IPS DF 4.7 (cell line): ENCODE measurements around the gene RORC.

Experiments used
- DNase-seq: peaks from one replicate; pipeline ENCODE4 v3.0.0-alpha.2; 2013; ENCODE audit warnings: low spot score; ENCODE audit errors: extremely low read depth

Gene RORC

DNA sequence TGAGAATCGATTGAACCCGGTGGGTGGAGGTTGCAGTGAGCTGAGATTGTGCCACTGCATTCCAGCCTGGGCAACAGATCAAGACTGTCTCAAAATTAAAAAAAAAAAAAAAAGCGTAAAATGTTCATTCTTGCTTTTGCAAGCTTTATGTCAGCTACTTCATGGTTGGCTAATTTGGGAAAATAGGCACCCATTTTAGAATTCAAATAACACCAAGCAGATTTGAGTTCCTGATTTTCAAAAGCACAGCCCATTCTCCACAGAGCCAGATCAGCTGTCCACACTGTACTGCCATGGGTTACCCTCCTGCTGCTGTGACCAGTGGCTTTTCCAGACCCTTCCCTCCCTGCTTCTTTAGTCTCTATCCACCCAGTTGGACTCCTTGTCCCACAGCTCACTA lies 17.5 kb upstream of the RORC start:
- no peak for DNase-seq

DNA sequence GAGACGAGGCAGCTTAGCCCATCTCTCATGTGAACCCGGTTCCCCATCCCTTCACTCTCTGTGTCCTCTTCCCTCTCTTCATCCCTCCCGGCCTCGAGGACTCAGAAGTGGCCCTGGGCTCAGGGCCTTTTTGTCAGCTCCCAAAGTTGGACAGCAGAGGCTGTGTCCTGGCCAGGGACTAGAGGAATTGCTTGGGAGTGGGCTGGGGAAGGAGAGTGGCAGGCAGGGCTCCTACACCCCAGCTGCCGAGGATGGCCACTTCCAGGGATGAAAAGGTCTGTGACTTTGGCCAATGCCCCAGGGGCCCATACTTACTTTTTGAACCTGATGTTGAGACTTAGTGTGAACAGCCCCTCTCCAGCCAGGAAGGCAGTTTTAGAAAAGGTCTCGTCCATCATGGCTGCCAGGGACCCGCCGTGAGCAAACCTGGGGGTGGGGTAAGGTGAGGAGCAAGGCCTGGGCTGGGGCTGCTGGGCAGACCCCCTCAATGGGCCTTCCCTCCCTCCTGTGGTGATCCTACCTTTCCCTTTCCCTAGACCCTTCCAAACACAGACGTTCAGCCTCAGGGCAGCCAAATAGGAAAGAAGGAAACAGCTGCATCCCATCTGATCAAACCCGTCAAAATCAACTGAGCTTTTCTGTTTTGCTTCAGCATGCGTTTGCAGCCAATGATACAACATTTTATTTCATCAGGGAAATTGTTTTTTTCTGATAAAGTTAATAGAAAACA lies 16.4 kb upstream of the RORC start:
- no peak for DNase-seq

DNA sequence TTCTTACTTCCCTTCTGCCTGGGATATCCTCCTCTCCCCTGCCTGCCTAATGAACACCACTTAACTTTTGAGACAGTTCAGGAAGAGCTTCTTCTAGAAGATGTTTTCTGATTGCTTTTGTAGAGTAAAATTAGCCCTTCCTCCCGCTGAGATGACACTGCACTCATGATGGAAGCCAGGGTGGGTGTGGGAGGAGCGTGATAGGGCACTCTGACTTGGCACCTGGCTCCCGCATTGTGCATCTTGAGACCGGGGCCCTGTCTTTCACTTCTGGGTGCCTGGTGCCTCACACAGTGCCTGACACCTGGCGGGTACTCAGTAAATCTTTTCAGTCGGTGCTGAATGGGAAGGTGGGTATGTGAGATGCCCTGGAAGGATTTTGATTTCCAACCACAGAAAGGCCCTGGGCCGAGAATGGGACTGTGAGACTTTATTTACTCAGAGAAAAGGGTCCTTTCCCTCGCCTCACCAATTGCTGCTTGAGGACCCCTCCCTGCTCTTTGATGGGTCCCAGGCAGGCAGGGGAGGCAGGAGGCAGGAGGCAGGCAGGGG lies 15.2 kb upstream of the RORC start:
- DNase-seq = no peak

DNA sequence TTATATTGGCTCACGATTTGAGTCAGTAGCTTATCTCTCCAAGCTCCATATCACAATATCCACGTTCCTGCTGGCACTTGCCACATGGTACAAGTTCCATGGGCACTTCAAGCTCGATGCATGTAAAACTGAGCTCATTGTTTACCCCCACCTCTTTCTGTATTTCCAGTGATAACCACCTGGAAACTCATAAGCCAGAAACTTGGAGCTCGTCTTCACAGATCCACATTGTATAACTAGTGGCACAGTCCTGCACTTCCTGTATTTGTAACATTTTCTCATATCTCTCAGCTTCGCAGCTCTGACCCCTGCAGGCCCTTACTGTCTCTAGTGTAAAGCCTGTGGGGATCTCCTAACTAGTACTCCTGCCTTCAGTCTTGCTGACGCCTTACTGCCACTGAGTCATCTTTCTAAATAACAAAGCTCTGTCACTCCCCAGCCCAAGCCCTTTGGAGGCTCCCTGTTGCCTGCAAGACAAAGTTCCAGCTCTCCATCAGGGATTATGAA lies 14.5 kb upstream of the RORC start:
- DNase-seq = no peak

DNA sequence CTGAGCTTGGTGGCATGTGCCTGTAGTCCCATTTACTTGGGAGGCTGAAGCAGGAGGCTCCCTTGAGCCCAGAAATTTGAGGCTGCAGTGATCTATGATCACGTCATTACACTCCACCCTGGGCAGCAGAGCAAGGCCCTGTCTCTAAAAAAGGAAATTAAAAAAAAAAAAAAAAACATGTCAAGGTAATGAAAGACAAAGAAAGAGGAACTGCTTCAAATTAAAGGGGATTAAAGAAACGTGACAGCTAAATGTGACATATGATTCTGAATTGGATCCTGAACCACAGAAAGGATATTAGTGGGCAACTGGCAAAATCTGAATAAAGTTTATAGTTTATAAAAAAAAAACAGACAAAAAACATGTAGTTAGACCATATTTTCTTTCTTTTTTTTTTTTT lies 11.8 kb upstream of the RORC start:
- no peak for DNase-seq

DNA sequence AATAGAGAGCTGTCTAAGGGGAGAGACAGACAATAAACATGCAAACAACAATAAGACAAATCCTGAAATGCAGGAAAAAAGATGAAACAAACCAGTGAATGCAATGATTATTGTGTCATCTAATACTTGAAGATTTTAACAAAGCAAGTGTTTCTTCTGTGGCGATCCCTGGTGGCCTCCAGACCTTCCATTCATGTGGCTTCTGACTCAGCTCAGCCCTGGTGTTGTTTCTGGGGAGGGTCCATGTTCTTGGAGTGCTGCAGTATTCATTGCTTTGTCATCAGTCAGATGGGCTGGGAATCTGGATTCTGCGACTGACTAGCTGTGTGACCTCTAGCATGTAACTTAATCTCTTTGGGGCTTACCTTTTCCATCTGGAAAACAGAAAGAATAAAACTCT lies 9.5 kb upstream of the RORC start:
- no peak for DNase-seq

DNA sequence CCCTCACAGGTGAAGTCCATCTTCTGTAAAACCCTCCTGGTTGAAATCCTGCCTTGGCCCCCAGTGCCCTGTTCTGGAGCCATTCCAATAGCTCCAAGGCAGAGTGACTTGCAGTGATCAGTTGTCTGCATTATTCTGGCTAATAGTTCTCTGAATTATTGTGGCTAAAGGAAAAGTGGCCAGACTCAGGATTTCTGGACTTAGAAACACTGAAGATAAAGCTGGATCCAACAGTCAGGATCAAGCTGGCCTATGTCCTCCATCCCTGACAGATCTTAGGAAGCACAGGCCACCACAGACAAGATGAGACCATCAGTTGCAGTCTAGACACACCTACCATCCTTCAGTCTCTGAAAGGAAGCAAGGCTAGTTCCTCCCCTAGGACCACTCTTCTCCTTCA lies 8.8 kb upstream of the RORC start:
- DNase-seq = no peak

DNA sequence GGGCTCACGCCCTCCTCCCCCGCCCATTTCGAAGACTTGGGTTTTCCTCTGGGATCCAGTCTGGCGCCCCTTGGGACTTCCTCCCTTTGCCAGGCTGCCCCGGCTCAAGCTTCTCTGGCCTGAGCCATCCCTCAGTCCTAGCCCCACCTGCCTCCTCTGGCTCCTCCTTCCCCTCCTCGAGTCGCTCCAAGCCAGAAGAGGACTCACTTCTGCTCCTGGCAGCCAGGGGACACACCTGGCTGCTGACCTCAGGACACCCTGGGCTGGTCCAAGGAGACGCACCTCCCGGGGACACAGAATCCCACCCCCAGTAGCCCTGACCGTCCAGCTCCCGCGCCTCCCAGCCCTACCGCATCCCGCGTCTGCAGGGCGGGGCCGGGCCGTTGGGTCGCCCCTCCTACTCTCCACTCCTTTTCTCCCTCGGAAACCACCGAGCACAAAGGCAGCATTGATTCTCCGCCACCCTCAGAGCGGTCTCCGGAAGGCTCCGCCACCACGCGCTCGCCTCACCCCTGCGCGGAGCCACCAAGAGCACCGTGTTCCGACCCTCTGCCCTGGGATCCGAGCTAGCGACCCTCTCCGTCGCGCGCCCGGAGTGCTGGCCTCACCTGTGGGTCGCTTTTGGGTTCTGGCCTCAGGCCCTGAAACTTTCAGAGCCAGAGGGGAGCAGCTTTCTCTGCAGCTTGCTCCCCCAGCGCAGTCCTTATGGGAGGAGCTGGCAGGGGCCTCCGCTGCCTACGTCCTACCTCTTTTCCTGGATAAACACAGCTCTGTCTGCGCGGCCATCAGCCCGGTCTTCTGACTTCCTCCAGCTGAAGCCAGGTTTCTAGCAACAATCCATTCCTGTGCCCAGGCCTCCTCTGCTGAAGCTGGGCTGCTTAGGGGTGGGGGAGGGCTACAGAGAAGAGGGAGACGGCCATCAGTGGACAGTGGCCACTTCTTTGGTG lies 8.1 kb upstream of the RORC start, which contains the start of gene C2CD4D:
C2CD4D (minus strand) TSS at position 364 of the 947 bp plus-strand sequence. CDS start 831 bp downstream, outside the sequence.
- DNase-seq = no peak

DNA sequence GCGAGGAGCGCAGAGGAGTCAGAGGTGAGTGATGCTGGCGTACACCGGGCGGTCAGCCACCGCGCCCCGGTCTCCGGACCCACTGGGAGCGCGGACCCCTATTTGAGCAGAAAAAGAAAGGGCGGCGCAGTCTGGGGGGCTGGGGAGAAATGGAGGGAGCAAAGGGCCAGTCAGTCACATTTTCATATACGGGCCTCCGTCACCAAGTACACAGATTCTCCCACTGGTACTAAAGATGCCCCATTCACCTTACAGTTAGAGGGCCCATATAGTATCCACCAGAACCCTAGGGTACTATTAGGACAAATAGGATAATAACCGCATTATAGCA lies 7.4 kb upstream of the RORC start:
- no peak for DNase-seq

DNA sequence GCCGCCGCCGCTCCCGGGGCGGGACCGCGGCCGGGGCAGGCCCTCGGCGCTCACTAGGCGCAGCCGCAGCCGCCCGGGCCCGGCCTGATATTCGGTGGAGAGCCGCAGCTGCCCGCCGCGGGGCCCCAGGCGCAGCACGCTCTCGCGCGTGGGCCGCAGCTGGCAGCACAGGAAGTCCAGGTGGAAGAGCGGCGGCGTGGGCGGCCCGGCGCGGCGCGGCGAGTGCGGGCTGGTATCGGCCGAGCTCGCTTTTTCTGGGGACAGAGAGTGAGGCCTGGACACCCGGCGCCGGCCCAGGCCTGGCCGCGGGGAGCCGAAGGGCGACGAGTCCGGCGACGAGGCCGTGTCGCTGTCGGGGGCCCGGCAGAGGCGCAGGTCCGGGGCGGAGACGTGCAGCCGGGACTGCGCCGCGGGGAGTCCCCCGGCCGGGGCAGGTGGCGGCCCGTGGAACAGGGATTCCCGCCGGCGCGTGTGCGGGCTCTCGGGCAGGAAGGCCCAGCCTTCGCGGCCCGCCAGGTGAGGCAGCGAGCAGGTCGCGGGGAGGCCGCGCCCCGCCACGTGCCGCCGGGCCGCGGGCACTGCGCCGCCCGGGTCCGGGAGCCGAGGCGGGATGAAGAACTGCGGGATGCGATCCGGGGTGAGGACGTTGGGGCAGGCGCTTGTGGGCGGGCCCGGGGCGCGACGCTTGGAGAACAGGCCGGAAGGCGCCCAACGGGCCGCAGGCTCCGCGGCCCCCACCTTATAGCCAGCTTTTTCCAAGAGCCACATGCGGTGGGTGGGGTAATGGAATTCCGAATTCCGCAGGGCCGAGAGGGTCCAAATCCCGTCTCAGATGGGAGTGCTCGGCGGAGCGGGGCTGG lies 6.8 kb upstream of the RORC start:
- no peak for DNase-seq

DNA sequence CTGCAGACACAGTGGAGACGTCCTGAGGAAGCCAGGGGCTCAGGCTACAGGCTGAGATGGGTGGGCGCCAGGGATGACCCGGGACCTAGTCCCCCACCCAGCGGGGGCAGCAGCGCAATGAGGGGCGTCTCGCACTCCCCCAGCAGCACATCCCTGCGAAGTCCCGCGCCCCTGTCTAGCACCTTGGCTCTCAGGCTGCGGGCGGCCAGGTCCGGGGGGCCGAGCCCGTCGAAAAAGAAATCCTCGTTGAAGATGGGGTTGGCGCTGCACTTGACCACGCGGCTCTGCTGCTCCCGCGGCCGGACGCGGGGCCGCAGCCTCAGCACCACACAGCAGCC lies 6.3 kb upstream of the RORC start:
- no peak for DNase-seq

DNA sequence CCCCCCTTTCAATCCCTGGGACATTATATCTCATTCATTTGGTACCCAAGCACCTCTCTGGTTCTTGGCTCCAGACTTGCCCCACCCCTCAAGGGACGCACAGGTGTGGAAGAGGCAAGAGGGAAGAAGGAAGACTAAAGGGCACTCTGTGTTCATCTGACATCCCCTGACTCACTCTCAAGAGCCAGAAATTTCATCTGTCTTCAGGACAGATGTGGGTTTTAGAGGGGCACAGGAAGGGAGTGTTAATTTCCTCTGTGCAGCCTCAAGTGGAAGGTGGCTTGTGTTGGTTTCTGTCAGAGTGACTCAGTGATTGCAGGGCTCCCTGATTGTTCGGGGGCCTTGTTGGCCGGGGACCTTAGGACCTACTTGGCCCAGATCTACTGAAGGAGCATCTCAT lies 5.6 kb upstream of the RORC start:
- DNase-seq = no peak

DNA sequence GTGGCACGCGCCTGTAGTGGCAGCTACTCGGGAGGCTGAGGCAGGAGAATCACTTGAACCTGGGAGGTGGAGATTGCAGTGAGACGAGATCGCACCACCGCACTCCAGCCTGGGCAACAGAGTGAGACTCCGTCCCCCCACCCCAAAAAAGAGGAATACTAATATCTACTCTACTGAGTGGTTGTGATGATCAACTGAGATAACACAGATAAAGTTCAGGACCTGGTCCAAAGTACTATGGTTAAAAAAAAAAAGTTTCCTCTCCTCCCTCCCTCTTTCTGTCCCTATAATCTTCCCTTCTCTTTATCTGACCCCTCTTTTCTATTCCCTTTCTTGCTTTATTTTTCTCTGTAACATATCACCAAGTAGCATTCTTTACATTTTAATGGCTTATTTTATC lies 4.0 kb upstream of the RORC start:
- DNase-seq = no peak

DNA sequence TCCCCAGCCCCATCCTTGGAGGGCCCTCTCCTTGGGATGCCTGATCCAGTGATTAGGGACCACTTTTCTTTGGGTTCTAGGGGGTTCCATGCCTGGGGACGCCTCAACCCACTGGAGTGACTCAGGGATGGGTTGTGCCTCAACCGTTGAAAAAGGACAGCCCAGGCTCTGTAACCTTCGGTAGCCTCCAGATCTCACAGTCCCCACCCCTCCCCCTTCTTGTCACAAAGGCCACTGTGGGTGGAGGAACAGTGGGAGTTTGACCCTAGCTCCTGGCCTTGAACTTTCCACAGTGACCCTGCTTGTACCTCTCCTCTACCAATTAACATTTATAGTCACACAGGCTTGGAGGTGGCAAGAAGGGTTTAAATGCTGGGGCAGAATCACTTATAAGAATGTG lies 2.6 kb upstream of the RORC start:
- DNase-seq = no peak

DNA sequence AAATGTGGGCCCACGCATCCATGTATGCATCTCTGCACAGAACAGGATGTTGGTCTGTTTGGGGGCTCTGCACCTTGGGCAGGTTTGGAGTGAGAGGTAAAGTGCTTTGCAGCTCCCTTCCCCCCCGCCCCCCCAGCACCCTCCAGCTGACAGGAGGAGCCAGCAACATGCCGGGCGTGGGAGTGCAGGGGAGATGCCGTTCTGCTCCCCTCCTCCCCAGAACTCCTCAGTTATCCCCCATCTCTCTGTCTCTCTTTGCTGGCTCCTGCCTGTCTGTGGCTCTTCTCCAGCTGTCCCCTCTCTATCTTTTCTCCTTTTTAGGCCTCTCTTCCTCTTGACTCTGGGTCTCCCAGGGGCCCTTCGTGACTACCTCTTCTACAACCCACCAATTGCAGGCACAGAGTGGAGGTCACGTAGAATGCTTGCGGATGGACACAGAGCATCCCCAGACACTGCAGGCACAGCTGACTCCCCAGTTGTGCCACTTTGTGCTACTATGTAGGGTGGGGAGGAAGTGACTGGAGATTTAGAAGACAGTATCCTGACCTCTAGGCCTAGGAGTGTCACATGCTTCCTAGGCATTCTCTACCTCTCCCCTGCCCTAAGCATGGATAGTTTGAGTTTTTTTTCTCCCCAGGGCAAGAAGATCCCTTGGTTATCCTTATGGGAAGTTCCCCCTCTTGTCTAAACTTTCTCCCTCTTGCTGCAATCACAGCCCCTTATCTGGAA lies 1.7 kb upstream of the RORC start:
- DNase-seq = no peak

DNA sequence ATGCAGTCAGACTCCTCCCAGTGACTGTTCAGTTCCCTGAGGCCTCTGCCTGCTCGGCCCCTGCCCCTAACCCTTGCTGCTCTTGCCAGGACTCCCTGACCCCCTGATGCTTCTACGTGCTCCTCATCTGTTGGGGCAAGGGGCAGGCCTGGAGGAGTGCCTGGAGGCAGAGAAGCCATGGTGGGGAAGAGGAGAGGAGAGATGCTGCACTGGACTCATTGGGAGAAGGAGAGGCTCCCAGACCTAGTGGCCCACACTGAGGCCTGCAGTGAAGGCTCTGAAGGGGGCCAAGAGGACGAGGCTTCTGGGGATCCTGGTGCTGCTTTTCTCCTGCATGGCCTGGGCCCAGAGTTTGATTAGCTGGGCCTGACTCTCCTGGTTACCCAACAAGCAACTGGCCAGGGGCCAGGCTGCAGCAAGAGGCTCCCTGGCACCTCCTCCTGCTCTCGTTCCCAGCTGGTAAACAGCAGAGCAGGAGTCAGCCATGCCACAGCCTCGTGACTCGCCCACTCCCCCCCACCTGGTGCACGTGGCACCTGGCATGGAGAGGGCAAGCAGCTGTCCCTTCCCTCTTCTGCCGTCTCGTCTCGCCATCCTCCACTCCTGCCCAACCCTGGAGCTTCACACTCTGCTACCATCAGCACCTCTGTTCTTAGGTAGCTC lies 847 bp upstream of the RORC start:
- DNase-seq = no peak

DNA sequence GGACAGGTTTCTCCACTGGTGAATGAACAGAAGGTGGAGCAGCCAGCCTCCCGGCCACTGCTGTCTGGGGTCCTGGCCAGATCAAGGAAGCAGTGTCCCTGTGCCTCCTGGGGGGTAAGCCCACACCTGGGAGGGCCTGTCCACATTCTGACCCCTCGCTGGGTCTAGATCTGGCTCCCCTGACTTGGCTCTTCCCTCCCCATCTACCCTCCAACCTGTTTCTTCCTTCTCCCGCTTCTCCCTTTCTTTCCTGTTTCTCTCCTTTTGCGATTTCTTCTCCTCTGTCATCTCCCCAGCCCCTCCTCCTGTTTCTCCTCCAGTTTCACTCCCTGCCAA lies 378 bp downstream of the RORC start:
- DNase-seq = no peak

DNA sequence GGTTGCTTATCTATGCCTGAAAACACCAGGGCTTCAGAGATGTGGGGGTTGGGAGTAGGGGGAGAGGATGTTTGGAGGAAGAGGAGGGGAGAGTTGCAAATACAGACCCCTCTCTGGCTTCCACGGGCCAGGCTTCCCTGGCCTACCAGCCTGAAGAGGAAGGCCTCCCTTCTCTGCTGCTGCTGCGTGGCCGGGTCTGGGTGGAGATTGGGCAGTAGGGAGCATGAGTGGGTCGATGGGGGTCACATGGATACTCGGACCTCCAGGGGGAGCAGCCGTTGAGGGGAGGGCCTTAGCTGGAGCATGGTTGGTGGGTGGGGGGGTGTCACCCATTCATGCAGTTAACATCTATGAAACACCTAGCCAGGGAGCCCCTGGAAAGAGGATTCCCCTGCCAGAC lies 1.5 kb downstream of the RORC start:
- no peak for DNase-seq

DNA sequence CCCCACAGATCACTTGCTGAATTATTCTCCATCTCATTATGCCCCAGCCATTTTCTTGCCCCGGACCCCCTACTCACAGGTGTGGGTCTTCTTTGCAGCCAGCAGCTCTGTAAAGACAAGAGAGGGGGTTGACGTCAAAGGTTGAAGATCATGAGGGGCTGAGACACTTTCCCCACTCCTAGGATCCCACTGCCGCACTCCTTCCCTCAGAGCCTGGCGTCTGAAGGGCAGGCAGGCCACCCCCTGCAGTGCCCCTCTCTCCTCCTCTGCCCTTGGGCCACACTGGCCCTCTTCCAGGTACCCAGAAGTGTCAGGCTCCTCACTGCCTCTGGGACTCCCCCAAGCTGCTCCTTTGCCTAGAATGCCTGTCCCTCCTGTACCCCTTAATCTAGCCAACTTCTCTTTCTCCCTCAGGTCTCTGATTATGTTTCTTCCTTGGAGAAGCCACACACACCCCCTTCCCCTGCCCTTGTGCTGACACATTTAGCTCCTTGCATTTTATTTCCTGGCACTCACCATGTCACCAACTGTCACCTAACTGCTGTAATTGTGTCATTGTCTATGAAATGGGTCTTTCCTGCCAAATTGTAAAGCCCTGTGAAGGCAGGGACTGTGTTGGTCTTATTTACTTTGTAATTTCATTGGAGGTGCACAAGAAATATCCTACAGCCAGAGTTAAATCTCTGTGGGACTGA lies 2.1 kb downstream of the RORC start:
- DNase-seq = no peak

DNA sequence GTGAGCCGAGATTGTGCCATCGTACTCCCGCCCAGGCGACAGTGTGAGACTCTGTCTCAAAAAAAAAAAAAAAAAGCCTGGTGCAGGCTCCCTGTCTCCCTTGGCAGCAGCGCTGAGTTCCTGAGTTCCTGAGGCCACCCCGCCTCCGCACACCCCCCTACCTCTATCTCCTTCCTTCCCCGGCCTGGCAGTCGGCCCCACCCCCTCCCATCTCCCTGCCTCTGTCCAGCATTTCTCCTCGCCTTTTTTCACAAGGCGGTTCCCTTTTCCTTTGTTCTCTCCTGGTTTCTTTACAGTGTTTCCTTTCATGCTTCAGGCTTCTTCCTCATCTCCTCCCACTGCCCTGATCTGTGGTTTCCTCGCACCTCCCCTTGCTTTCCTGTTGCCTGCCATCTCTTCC lies 2.7 kb downstream of the RORC start:
- no peak for DNase-seq
